HepG2 (cell line): ENCODE data around the gene ZNF12. TPM values are rescaled to one million over a fixed set of nuclear protein-coding genes. Genes with fewer than 3 reads are reported as not detected.

Experiments
- ELF4 ChIP-seq: sonication (generic); formaldehyde crosslinking; IDR thresholded peaks from 2 replicates; pipeline ENCODE4 v1.5.0; 2020; ENCODE audit warnings: missing genetic modification reagents, mild to moderate bottlenecking, moderate library complexity, borderline replicate concordance
- FOXO1 ChIP-seq: sonication (generic); formaldehyde crosslinking; IDR thresholded peaks from 2 replicates; pipeline ENCODE4 v1.4.0; 2020; ENCODE audit warnings: missing genetic modification reagents
- KAT8 ChIP-seq: IDR thresholded peaks from 2 replicates; pipeline ENCODE4 v1.6.1; 2016; ENCODE audit warnings: missing genetic modification reagents, missing compliant biosample characterization
- MATR3 ChIP-seq: sonication (generic); formaldehyde crosslinking; IDR thresholded peaks from 2 replicates; pipeline ENCODE4 v1.4.0; 2020; ENCODE audit warnings: missing genetic modification reagents
- MED8 ChIP-seq: sonication (generic); formaldehyde crosslinking; IDR thresholded peaks from 2 replicates; pipeline ENCODE4 v1.8.1; 2023; ENCODE audit warnings: mild to moderate bottlenecking, missing genetic modification reagents; ENCODE audit not compliant: insufficient replicate concordance
- PITX1 ChIP-seq: sonication (generic); formaldehyde crosslinking; IDR thresholded peaks from 2 replicates; pipeline ENCODE4 v1.5.1; 2020; ENCODE audit warnings: mild to moderate bottlenecking, missing genetic modification reagents
- POGK ChIP-seq: sonication (generic); formaldehyde crosslinking; conservative IDR thresholded peaks from 2 replicates; pipeline ENCODE4 v1.8.0; 2022; ENCODE audit warnings: mild to moderate bottlenecking, moderate library complexity, missing genetic modification reagents
- RNF2 ChIP-seq: fragments of 450-650 bp; conservative IDR thresholded peaks from 2 replicates; pipeline ENCODE4 v1.6.1; 2016; ENCODE audit warnings: low read depth
- SP1 ChIP-seq, 2 experiments: fragments of 450-650 bp in 1 of 2; sonication (generic) in 1 of 2; formaldehyde crosslinking in 1 of 2; IDR thresholded peaks; 2 replicates each; pipeline versions ENCODE4 v1.4.0 to v1.6.1; 2016 to 2020; ENCODE audit warnings: missing genetic modification reagents in 1 of 2
- ZBTB3 ChIP-seq: sonication (generic); formaldehyde crosslinking; IDR thresholded peaks from 2 replicates; pipeline ENCODE4 v1.4.0; 2020; ENCODE audit warnings: low read depth, mild to moderate bottlenecking, moderate library complexity, missing genetic modification reagents, borderline replicate concordance
- ZFAT ChIP-seq: sonication (generic); formaldehyde crosslinking; conservative IDR thresholded peaks from 2 replicates; pipeline ENCODE4 v1.8.1; 2023; ENCODE audit warnings: missing genetic modification reagents, inconsistent platforms
- ZMAT5 ChIP-seq: sonication (generic); formaldehyde crosslinking; IDR thresholded peaks from 2 replicates; pipeline ENCODE4 v1.5.0; 2020; ENCODE audit warnings: mild to moderate bottlenecking, low read depth, missing genetic modification reagents, borderline replicate concordance
- ZNF18 ChIP-seq: sonication (generic); formaldehyde crosslinking; IDR thresholded peaks from 2 replicates; pipeline ENCODE4 v1.8.0; 2022; ENCODE audit warnings: mild to moderate bottlenecking, missing genetic modification reagents; ENCODE audit not compliant: insufficient replicate concordance
- ZNF256 ChIP-seq: sonication (generic); formaldehyde crosslinking; conservative IDR thresholded peaks from 2 replicates; pipeline ENCODE4 v1.4.0; 2020; ENCODE audit warnings: missing genetic modification reagents
- ZNF660 ChIP-seq: sonication (generic); formaldehyde crosslinking; IDR thresholded peaks from 2 replicates; pipeline ENCODE4 v1.5.1; 2020; ENCODE audit warnings: mild to moderate bottlenecking, low read depth, missing genetic modification reagents, borderline replicate concordance
- ZNF780A ChIP-seq: sonication (generic); formaldehyde crosslinking; IDR thresholded peaks from 2 replicates; pipeline ENCODE4 v1.8.0; 2022; ENCODE audit warnings: mild to moderate bottlenecking, missing genetic modification reagents, moderate library complexity
- polyA plus RNA-seq, 8 experiments: library from polyadenylated mRNA; depleted of rRNA in 3 of 8; stranded (reverse) in 7 of 8; unstranded in 1 of 8; fragments of >200 nt; fragmentation: Illumina TruSeq in 4 of 8; extraction: Trizol in 4 of 8; gene quantifications; 2 replicates each; pipeline versions ENCODE4 v1.2.1 to v1.2.3, GENCODE V29; 2011 to 2016; ENCODE audit warnings: low read depth in 4 of 8, missing spikeins in 1 of 8, mixed read lengths in 1 of 8; ENCODE audit not compliant: insufficient read depth in 1 of 8
- total RNA-seq, 5 experiments: library from RNA; depleted of rRNA; stranded (reverse); fragments of >200 nt; fragmentation: Illumina TruSeq; extraction: Trizol; gene quantifications; 2 replicates each; pipeline ENCODE4 v1.2.3, GENCODE V29; 2016; ENCODE audit warnings: low read depth in 1 of 5
- TF ChIP-seq, protein P1 (sequence below): sonication (generic); formaldehyde crosslinking; IDR thresholded peaks from 2 replicates; pipeline ENCODE4 v1.5.0; 2020; ENCODE audit warnings: missing genetic modification reagents
- TF ChIP-seq, protein P2 (sequence below): IDR thresholded peaks from 2 replicates; pipeline ENCODE4 v1.6.1; 2012; ENCODE audit warnings: low read length, improper control_type of control experiment

The ZNF12 gene
- total and polyA plus RNA-seq, 2 of the 13 experiments (the other 11 are each of a cell fraction or from before 2014, with no cell fraction given) = 21.4 to 22.8 TPM

- TF ChIP-seq MATR3 (CRISPR knock-in tag) (no peak), SP1 (IDR thresholded peaks at IDR 0.05) (no peak), SP1 (CRISPR knock-in tag; IDR thresholded peaks at IDR 0.05) (0 out of 2 replicates have a peak, but pooled peaks have one; percentile 44), ZNF256 (CRISPR knock-in tag) (no peak), ZMAT5 (CRISPR knock-in tag) (no peak), ZNF660 (CRISPR knock-in tag) (no peak), MED8 (CRISPR knock-in tag) (no peak), ZFAT (no peak), ZBTB3 (no peak), POGK (CRISPR knock-in tag) (no peak), ZNF18 (CRISPR knock-in tag) (no peak), ELF4 (no peak), KAT8 (CRISPR knock-in tag) (peak; percentile 89), ZNF780A (CRISPR knock-in tag) (no peak), FOXO1 (CRISPR knock-in tag) (peak; percentile 48; the same call in 1 of the 2 replicates), PITX1 (CRISPR knock-in tag) (no peak), RNF2 (no peak)
- TF ChIP-seq, protein P1, sequence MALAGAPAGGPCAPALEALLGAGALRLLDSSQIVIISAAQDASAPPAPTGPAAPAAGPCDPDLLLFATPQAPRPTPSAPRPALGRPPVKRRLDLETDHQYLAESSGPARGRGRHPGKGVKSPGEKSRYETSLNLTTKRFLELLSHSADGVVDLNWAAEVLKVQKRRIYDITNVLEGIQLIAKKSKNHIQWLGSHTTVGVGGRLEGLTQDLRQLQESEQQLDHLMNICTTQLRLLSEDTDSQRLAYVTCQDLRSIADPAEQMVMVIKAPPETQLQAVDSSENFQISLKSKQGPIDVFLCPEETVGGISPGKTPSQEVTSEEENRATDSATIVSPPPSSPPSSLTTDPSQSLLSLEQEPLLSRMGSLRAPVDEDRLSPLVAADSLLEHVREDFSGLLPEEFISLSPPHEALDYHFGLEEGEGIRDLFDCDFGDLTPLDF (CRISPR knock-in tag) = no peak
- TF ChIP-seq, protein P2, sequence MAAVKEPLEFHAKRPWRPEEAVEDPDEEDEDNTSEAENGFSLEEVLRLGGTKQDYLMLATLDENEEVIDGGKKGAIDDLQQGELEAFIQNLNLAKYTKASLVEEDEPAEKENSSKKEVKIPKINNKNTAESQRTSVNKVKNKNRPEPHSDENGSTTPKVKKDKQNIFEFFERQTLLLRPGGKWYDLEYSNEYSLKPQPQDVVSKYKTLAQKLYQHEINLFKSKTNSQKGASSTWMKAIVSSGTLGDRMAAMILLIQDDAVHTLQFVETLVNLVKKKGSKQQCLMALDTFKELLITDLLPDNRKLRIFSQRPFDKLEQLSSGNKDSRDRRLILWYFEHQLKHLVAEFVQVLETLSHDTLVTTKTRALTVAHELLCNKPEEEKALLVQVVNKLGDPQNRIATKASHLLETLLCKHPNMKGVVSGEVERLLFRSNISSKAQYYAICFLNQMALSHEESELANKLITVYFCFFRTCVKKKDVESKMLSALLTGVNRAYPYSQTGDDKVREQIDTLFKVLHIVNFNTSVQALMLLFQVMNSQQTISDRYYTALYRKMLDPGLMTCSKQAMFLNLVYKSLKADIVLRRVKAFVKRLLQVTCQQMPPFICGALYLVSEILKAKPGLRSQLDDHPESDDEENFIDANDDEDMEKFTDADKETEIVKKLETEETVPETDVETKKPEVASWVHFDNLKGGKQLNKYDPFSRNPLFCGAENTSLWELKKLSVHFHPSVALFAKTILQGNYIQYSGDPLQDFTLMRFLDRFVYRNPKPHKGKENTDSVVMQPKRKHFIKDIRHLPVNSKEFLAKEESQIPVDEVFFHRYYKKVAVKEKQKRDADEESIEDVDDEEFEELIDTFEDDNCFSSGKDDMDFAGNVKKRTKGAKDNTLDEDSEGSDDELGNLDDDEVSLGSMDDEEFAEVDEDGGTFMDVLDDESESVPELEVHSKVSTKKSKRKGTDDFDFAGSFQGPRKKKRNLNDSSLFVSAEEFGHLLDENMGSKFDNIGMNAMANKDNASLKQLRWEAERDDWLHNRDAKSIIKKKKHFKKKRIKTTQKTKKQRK = no peak
These were observed 3.1 kb upstream of the ZNF12 start (continued) for GRCh38 chr7:6709808-6710207.
